ENCODE measurements around the gene FKBP8.

Gene FKBP8

DNA sequence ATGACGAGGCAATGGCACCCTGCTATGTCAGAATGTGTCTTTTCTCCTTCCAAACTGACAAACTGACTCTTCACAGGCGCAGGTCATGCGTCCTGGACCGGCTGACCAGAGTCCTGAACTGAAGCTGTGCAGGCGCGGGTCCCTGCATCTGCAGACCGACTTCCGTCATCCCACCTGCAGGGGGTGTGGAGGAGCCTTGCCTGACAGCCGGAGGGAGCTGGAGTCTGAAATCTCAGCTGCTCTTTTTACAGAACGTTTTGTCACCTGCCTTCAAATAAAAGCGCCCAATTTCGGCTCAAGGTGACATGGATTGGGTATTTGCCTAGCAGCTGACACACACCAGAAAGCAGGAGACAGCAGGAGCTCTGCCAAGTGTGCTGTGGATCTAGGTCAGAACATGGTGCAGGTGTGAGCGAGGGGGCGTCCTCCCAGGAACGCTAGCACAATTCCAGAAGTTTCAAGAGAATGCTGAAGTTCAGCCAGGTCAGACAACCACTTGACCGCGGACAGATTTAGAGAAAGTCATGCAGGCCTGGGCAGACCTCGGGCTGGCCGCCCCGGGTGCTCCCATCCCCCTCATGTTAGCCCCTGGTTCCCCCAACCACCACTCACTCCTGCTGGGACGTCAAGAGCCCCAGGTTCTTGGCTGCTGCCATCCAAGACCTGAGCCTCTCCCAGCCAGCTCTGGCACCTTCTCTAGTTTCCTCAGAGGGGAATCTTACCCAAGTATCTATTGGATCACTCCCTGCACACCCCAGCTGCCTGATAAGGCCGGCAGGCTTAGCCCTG is 54.3 kb downstream of the FKBP8 start:
- Histone ChIP-seq H3K4me1 (ENCODE audit: control insufficient read depth, insufficient read depth, low read length) (peaks cover 25% of the 10 kb centered on the region), H3K4me3 (ENCODE audit: low read length) (no peak overlapping the region), H3K9me3 (ENCODE audit: control insufficient read depth, low read length) (no peaks in the 10 kb centered on the region), H3K36me3 (ENCODE audit: control insufficient read depth, insufficient read depth, low read length, severe bottlenecking) (no peaks in the 10 kb centered on the region), H3K27me3 (replicated peaks; ENCODE audit: control insufficient read depth, insufficient read depth, low read length) (no peaks in the 10 kb centered on the region), H3K9ac (ENCODE audit: low read length) (no peak overlapping the region)
- DNase-seq (ENCODE audit: low read depth) = no peak

- H3K36me3 ChIP-seq (ENCODE audit: control insufficient read depth, insufficient read depth, low read length, severe bottlenecking) = no peaks in the 10 kb centered on the region
- H3K27me3 ChIP-seq (replicated peaks; ENCODE audit: control insufficient read depth, insufficient read depth, low read length) = no peaks in the 10 kb centered on the region
- H3K9me3 ChIP-seq (ENCODE audit: control insufficient read depth, low read length) = no peaks in the 10 kb centered on the region
- DNase-seq (ENCODE audit: low read depth) = no peak
- no peak overlapping the region for H3K9ac ChIP-seq (ENCODE audit: low read length)
- peaks cover 24% of the 10 kb centered on the region for H3K4me1 ChIP-seq (ENCODE audit: control insufficient read depth, insufficient read depth, low read length)
- H3K4me3 ChIP-seq (ENCODE audit: low read length) = no peak overlapping the region
Observed at GRCh38 chr19:18488403-18488723, 55.0 kb downstream of the FKBP8 start.

GRCh38 chr19:18487576-18488402 is 55.6 kb downstream of the FKBP8 start:
- DNase-seq (ENCODE audit: low read depth) = no peak
- H3K9me3 ChIP-seq (ENCODE audit: control insufficient read depth, low read length) = no peaks in the 10 kb centered on the region
- H3K9ac ChIP-seq (ENCODE audit: low read length) = no peak overlapping the region
- H3K4me3 ChIP-seq (ENCODE audit: low read length) = no peak overlapping the region
- H3K36me3 ChIP-seq (ENCODE audit: control insufficient read depth, insufficient read depth, low read length, severe bottlenecking) = no peaks in the 10 kb centered on the region
- H3K4me1 ChIP-seq (ENCODE audit: control insufficient read depth, insufficient read depth, low read length) = peaks cover 27% of the 10 kb centered on the region
- no peaks in the 10 kb centered on the region for H3K27me3 ChIP-seq (replicated peaks; ENCODE audit: control insufficient read depth, insufficient read depth, low read length)

GRCh38 chr19:18486746-18487145 is 56.6 kb downstream of the FKBP8 start:
- Histone ChIP-seq H3K36me3 (ENCODE audit: control insufficient read depth, insufficient read depth, low read length, severe bottlenecking) (no peaks in the 10 kb centered on the region), H3K9me3 (ENCODE audit: control insufficient read depth, low read length) (no peaks in the 10 kb centered on the region), H3K9ac (ENCODE audit: low read length) (no peak overlapping the region), H3K4me3 (ENCODE audit: low read length) (no peak overlapping the region), H3K27me3 (replicated peaks; ENCODE audit: control insufficient read depth, insufficient read depth, low read length) (no peaks in the 10 kb centered on the region), H3K4me1 (ENCODE audit: control insufficient read depth, insufficient read depth, low read length) (peaks cover 27% of the 10 kb centered on the region)
- DNase-seq (ENCODE audit: low read depth) = no peak

GRCh38 chr19:18484992-18485391 is 58.4 kb downstream of the FKBP8 start:
- Histone ChIP-seq H3K27me3 (replicated peaks; ENCODE audit: control insufficient read depth, insufficient read depth, low read length) (no peaks in the 10 kb centered on the region), H3K9me3 (ENCODE audit: control insufficient read depth, low read length) (no peaks in the 10 kb centered on the region)

GRCh38 chr19:18483119-18483890 is 60.1 kb downstream of the FKBP8 start:
- Histone ChIP-seq H3K9me3 (ENCODE audit: control insufficient read depth, low read length) (no peaks in the 10 kb centered on the region), H3K4me3 (ENCODE audit: low read length) (no peak overlapping the region), H3K27me3 (replicated peaks; ENCODE audit: control insufficient read depth, insufficient read depth, low read length) (no peaks in the 10 kb centered on the region), H3K36me3 (ENCODE audit: control insufficient read depth, insufficient read depth, low read length, severe bottlenecking) (no peaks in the 10 kb centered on the region), H3K4me1 (ENCODE audit: control insufficient read depth, insufficient read depth, low read length) (peaks cover 55% of the 10 kb centered on the region), H3K9ac (ENCODE audit: low read length) (no peak overlapping the region)
- DNase-seq (ENCODE audit: low read depth) = peak; percentile 27

More at GRCh38 chr19:18484992-18485391, 58.4 kb downstream of the FKBP8 start:
- H3K4me1 ChIP-seq (ENCODE audit: control insufficient read depth, insufficient read depth, low read length) = peaks cover 39% of the 10 kb centered on the region
- H3K9ac ChIP-seq (ENCODE audit: low read length) = no peak overlapping the region
- no peak overlapping the region for H3K4me3 ChIP-seq (ENCODE audit: low read length)
- no peak for DNase-seq (ENCODE audit: low read depth)
- no peaks in the 10 kb centered on the region for H3K36me3 ChIP-seq (ENCODE audit: control insufficient read depth, insufficient read depth, low read length, severe bottlenecking)

Data from adipocyte (in vitro differentiated cells).